Choroid plexus epithelial cell (primary cell): ENCODE measurements around the gene THBS1.

Source experiments
- DNase-seq: peaks from one replicate; pipeline ENCODE4 v3.0.0-alpha.2; 2010; ENCODE audit warnings: low read depth
- H3K4me3 ChIP-seq: 2 replicates; pipeline ENCODE4 v1.5.1; 2011; ENCODE audit warnings: low read depth, mild to moderate bottlenecking, control low read depth, low read length, moderate library complexity
- CTCF ChIP-seq: conservative IDR thresholded peaks from 2 replicates; pipeline ENCODE4 v1.5.1; 2011; ENCODE audit warnings: low read depth, mild to moderate bottlenecking, control low read depth, inconsistent platforms, low read length, moderate library complexity

THBS1 gene

GRCh38 chr15:39581793-39582285, 960 bp downstream of the THBS1 start:
- peak overlapping the region; percentile 73 for H3K4me3 ChIP-seq
- DNase-seq = peak; percentile 55
- TF ChIP-seq CTCF = peak; percentile 50

DNA sequence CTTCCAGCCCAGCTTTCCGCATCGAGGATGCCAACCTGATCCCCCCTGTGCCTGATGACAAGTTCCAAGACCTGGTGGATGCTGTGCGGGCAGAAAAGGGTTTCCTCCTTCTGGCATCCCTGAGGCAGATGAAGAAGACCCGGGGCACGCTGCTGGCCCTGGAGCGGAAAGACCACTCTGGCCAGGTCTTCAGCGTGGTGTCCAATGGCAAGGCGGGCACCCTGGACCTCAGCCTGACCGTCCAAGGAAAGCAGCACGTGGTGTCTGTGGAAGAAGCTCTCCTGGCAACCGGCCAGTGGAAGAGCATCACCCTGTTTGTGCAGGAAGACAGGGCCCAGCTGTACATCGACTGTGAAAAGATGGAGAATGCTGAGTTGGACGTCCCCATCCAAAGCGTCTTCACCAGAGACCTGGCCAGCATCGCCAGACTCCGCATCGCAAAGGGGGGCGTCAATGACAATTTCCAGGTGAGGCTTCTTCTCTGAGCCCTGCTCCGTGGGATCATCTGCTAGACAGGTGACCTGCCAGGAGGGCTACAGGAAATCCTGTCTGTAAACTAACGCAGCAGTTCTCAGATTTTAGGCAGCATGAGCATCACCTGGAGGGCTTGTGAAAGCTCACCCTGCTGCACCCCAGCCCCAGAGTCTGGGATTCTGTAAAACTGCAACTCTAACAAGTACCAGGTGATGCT, 1.6 kb downstream of the THBS1 start:
- peak overlapping the region; percentile 73 for H3K4me3 ChIP-seq
- TF ChIP-seq CTCF = no peak
- peak; percentile 59 for DNase-seq

DNA sequence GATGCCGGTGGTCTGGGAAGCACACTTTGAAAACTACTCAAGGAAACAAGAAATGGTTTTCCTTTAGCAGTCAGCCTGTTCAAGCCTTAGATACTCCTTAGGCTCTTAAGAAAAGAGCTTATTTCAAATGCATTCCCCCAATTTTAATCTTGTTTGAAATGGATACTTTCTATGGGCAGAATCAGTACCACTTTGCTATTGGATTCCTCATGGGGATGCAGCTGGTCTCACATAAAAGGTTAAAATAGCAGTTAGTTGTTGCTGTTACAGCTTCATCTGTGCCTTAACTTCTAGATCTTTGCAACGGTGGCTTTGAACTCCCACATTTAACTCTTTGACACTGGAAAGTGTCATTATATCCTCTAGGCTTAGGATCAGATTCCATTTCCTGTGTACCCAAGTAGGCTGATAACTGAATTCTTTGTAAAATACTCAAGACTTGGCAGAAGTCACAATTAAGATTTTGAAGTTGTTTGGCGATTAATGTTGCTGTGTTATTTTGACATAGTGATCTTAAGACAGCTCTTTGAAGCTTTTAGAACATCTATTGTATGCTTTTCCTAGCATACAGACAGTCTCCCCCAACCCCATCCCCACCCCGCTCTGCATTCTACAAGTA, 2.2 kb downstream of the THBS1 start:
- no peak for DNase-seq
- TF ChIP-seq CTCF = no peak
- H3K4me3 ChIP-seq = peak overlapping the region; percentile 73

DNA sequence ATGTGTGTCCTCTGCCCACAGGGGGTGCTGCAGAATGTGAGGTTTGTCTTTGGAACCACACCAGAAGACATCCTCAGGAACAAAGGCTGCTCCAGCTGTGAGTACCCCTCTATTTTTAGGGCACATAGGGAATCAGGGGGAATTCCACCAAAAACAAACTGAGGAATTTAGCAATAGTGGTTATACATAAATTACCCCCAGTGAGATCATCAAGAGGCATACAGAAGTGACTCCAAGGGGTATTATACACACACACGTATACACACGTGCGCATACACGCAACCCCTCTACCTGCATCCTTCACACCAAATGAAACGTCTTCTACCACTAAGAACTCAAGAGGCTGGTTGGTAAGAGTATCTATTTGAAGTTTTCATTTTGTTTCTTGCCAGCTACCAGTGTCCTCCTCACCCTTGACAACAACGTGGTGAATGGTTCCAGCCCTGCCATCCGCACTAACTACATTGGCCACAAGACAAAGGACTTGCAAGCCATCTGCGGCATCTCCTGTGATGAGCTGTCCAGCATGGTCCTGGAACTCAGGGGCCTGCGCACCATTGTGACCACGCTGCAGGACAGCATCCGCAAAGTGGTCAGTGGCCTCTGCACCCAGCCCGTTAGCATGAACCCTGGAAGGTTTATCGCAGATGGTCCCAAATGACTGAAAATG, 2.9 kb downstream of the THBS1 start:
- peak; percentile 71 for DNase-seq
- TF ChIP-seq CTCF = peak; percentile 63
- peak overlapping the region; percentile 73 for H3K4me3 ChIP-seq

DNA sequence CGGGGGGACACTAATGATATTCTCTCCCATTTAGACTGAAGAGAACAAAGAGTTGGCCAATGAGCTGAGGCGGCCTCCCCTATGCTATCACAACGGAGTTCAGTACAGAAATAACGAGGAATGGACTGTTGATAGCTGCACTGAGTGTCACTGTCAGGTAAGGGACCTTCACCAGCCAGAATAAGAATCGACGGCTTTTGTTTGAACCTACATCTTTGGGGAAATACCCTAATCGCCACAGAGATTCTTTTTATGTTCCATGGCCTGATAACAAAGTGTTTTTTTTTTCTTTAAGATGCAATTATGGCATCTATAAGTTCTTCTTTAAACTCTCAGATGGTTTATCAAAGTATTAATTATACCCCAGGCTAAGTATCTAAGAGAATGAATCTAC, 3.4 kb downstream of the THBS1 start:
- no peak for TF ChIP-seq CTCF
- no peak for DNase-seq
- no peak overlapping the region for H3K4me3 ChIP-seq

DNA sequence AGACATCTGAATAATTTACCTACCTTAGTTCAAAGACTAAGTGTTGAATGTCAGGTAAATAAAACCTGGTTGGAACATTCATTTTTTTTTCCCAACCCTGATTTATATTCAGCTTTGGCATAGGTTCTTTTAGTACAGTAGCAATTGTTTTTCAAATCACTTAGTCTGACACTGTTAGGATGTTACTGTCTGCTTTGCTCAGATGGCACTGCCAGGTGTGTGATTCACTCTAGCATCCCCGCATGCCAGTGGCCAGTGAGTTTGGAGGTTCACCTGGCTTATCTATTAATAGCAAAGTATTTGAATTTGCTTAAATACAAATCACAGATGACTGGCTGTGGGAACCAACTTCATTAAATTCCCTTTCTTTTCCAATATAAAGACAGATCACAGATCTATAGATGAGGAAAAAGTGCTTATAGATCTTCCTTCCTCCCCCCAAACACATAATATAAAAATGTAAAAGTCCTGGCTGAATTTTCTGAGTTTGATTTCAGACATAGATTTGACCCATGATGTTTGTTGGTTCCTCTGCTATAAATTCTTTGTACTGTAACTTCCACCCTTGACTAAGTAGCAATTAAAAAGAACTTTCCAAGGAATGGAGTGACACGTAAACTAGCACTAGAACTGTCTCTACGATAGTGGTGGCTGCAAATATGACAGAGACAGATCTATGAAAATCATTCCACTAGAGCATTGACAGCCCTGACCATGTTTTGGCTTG, 3.9 kb downstream of the THBS1 start:
- no peak overlapping the region for H3K4me3 ChIP-seq
- TF ChIP-seq CTCF = no peak
- DNase-seq = no peak
